ENCODE data around the gene RABGGTB. TPM values are rescaled to one million over a fixed set of nuclear protein-coding genes. Genes with fewer than 3 reads are reported as not detected.
"Not testable (repeated sequence)": the region's sequence is repeated elsewhere in the genome, so short reads cannot be mapped to it uniquely, and the experiment has no call there.

Gene RABGGTB
- total RNA-seq, 1 experiment from 2014 or later, result 117 TPM

DNA sequence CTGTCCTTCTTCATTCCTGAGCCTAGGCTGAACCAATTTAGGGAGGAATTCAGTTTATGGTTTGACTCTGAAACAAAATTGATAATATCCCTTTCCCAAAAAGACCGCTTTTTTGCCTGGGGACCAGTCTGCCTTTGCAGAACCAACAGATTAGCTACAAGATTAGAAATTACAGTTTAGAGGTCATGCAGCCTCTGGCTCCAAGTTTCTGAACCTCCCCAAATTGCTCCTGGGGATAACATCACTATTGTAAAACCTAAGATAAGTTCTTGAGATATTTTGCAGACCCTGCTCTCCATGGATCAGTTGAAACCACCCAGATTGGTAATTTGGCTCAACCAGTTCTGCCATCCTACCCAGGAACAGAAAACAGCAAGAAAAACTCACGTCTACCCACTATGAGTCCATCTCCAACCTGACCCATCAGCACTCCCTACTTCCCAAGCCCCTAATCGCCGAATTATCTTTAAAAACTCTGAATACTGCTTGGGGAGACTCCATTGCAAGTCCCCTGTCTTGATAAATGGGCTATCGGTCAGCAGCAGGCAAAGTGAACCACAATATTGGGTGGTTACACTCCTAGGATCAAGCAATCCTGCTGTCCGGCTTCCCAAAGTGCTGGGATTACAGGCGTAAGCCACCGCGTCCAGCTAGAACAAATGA lies 605 bp upstream of the RABGGTB start:
- H3K36me3 ChIP-seq (replicated peaks; ENCODE audit: control insufficient read depth, insufficient read depth, low read length), result peaks cover 14% of the 10 kb centered on the region
- peak overlapping the region; percentile 76 for H3K4me3 ChIP-seq (ENCODE audit: insufficient read depth, low read depth, low read length)
- H3K27me3 ChIP-seq (ENCODE audit: control insufficient read depth, insufficient read depth, low read length), result no peaks in the 10 kb centered on the region
- no peak for DNase-seq

DNA sequence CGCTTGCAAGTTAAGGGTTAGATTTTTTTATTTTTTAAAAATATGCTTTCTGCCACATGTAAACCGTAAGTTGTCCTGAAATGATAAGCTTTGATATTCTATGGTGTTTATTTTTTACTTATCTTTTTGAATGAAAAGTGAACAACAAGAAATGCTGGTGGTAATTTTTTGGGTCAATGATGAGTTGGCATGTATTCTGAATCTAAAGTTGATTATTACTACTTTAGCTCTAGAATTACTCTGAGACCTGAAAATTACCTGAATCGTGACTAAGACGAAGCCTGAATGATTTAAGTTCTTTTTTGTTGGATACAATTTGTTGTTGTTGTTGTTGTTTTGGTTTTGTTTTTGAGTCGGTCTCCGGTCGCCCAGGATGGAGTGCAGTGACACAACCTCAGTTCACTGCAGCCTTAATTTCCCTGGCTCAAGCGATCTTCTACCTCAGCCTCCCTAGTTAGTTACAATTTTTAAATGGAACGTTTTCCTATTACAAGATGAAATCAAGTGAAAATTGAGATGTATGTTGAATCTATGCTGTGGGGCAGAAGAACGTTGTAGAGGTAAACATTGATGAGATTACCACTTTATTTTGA lies 941 bp downstream of the RABGGTB start:
- peaks cover 26% of the 10 kb centered on the region for H3K36me3 ChIP-seq (replicated peaks; ENCODE audit: control insufficient read depth, insufficient read depth, low read length)
- no peaks in the 10 kb centered on the region for H3K27me3 ChIP-seq (ENCODE audit: control insufficient read depth, insufficient read depth, low read length)
- DNase-seq, result no peak
- H3K4me3 ChIP-seq (ENCODE audit: insufficient read depth, low read depth, low read length), result peak overlapping the region; percentile 76

GRCh38 chr1:75787524-75787923 lies 1.5 kb downstream of the RABGGTB start:
- no peak for DNase-seq
- Histone ChIP-seq H3K36me3 (replicated peaks; ENCODE audit: control insufficient read depth, insufficient read depth, low read length) (peaks cover 29% of the 10 kb centered on the region), H3K27me3 (ENCODE audit: control insufficient read depth, insufficient read depth, low read length) (no peaks in the 10 kb centered on the region), H3K4me3 (ENCODE audit: insufficient read depth, low read depth, low read length) (peak overlapping the region; percentile 76)

GRCh38 chr1:75789988-75790387 lies 3.9 kb downstream of the RABGGTB start:
- Histone ChIP-seq H3K4me3 (ENCODE audit: insufficient read depth, low read depth, low read length) (no peak overlapping the region; the same call in 1 of the 2 replicates), H3K36me3 (replicated peaks; ENCODE audit: control insufficient read depth, insufficient read depth, low read length) (peaks cover 45% of the 10 kb centered on the region), H3K27me3 (ENCODE audit: control insufficient read depth, insufficient read depth, low read length) (no peaks in the 10 kb centered on the region)
- DNase-seq, result no peak

DNA sequence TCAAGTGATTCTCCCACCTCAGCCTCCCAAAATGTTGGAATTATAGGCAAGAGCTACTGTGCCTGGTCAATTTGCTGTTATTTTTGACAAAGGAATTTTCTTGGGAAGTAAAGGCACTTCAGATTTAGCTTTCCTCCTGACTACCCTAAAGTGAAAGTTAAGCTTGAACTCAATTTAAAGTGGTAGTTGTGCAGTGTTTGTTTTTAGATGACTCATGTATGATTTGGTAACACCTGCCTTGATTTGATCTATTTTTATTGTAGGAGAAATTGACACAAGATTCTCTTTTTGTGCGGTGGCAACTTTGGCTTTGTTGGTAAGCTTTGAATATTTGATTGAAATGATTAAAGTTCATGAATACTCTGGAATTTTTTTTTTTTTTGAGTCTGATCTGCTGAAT lies 5.0 kb downstream of the RABGGTB start:
- DNase-seq, result no peak
- Histone ChIP-seq H3K36me3 (replicated peaks; ENCODE audit: control insufficient read depth, insufficient read depth, low read length) (peaks cover 53% of the 10 kb centered on the region), H3K4me3 (ENCODE audit: insufficient read depth, low read depth, low read length) (no peak overlapping the region), H3K27me3 (ENCODE audit: control insufficient read depth, insufficient read depth, low read length) (no peaks in the 10 kb centered on the region)

DNA sequence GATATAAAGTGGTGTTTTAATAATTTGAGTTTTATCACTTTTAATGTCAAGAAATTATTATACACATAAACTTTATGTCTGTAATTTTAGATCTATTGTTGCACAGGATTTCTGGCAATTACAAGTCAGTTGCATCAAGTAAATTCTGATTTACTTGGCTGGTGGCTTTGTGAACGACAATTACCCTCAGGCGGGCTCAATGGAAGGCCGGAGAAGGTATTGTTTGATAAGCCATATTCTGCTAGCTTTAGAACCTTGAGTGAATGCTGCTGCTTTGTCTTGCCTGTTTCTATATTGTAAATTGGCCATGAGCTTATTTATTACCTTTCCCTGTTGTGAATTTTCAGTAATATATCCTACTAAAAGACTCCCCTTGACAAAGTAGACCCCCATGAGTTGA lies 6.0 kb downstream of the RABGGTB start:
- no peak for DNase-seq
- H3K4me3 ChIP-seq (ENCODE audit: insufficient read depth, low read depth, low read length), result no peak overlapping the region
- H3K36me3 ChIP-seq (replicated peaks; ENCODE audit: control insufficient read depth, insufficient read depth, low read length), result peaks cover 54% of the 10 kb centered on the region
- H3K27me3 ChIP-seq (ENCODE audit: control insufficient read depth, insufficient read depth, low read length), result no peaks in the 10 kb centered on the region

- Histone ChIP-seq H3K27me3 (ENCODE audit: control insufficient read depth, insufficient read depth, low read length) (no peaks in the 10 kb centered on the region), H3K4me3 (ENCODE audit: insufficient read depth, low read depth, low read length) (no peak overlapping the region), H3K36me3 (replicated peaks; ENCODE audit: control insufficient read depth, insufficient read depth, low read length) (peaks cover 47% of the 10 kb centered on the region)
- no peak for DNase-seq
Measured at GRCh38 chr1:75794382-75794781, 8.3 kb downstream of the RABGGTB start.

GRCh38 chr1:75795703-75796193 lies 9.7 kb downstream of the RABGGTB start:
- Histone ChIP-seq H3K36me3 (replicated peaks; ENCODE audit: control insufficient read depth, insufficient read depth, low read length) (peaks cover 37% of the 10 kb centered on the region), H3K27me3 (ENCODE audit: control insufficient read depth, insufficient read depth, low read length) (no peaks in the 10 kb centered on the region), H3K4me3 (ENCODE audit: insufficient read depth, low read depth, low read length) (no peak overlapping the region)
- DNase-seq, result no peak

DNA sequence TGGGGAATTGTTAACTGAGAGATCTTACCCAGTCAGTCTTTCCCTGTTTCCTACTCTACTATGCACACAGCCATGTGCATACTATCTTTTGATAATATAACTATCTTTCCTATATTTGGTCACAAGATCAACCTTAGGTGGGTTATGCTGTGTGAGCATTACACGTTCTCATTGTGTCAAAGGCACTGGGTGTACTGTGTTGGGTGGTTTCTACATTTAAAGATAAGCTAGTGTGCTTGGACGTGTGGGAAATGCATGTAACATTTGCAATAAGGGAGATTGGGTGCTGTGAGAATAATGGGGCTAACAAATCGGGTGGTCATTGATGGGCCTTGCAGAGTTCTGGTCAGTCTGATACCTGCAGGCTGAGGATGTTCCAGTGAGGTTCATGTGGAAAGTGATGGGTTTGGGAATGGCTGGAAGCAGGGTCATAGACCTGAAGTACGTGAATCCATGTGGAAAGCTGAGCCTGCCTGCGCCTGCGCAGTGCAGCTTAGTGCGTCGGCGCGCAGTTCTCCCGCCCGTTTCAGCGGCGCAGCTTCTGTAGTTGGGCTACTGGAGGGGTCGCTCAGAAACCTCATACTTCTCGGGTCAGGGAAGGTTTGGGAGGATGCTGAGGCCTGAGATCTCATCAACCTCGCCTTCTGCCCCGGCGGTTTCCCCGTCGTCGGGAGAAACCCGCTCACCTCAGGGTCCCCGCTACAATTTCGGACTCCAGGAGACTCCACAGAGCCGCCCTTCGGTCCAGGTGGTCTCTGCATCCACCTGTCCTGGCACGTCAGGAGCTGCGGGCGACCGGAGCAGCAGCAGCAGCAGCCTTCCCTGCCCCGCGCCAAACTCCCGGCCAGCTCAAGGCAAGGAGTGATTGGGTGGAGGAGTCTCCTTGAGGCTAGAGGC lies 10.6 kb downstream of the RABGGTB start, which contains the start of gene MSH4:
MSH4 (plus strand) TSS at position 507 of the 897 bp plus-strand sequence; CDS start at position 611, 104 bp downstream.
- no peak within 1 kb of the TSS for H3K4me3 ChIP-seq (ENCODE audit: insufficient read depth, low read depth, low read length)
- peak; percentile 34 for DNase-seq

GRCh38 chr1:75797273-75797588 lies 11.2 kb downstream of the RABGGTB start:
- H3K36me3 ChIP-seq (replicated peaks; ENCODE audit: control insufficient read depth, insufficient read depth, low read length), result peaks cover 26% of the 10 kb centered on the region
- DNase-seq, result no peak
- H3K4me3 ChIP-seq (ENCODE audit: insufficient read depth, low read depth, low read length), result no peak overlapping the region
- no peaks in the 10 kb centered on the region for H3K27me3 ChIP-seq (ENCODE audit: control insufficient read depth, insufficient read depth, low read length)

More for the DNA sequence above, 10.6 kb downstream of the RABGGTB start, which contains the start of gene MSH4:
- H3K36me3 ChIP-seq (replicated peaks; ENCODE audit: control insufficient read depth, insufficient read depth, low read length), result peaks cover 31% of the 10 kb centered on the region
- no peaks in the 10 kb centered on the region for H3K27me3 ChIP-seq (ENCODE audit: control insufficient read depth, insufficient read depth, low read length)

DNA sequence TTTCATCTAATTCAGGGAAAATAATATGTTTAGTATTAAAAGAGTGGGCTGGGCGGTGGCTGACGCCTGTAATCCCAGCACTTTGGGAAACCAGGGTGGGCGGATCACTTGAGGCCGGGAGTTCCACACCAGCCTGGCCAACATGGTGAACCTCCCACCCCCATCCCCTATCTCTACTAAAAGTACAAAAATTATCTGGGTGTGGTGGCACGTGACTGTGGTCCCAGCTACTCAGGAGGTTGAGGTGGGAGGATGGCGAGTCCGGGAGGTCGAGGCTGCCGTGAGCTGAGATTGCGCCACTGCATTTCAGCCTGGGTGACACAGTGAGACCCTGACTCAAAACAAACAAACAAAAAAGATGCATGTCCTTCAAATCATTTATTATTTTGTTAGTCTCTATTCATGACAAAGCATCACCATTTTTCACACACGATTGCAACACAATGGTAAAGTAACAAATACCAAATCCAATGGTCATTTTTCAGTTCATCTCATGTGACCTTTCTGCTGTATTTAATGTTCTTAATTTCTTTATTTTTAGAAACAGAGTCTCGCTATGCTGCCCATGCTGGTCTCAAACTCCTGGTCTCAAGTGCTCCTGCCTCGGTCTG lies 11.7 kb downstream of the RABGGTB start:
- Histone ChIP-seq H3K36me3 (replicated peaks; ENCODE audit: control insufficient read depth, insufficient read depth, low read length) (peaks cover 23% of the 10 kb centered on the region), H3K27me3 (ENCODE audit: control insufficient read depth, insufficient read depth, low read length) (no peaks in the 10 kb centered on the region), H3K4me3 (ENCODE audit: insufficient read depth, low read depth, low read length) (no peak overlapping the region)
- DNase-seq, result no peak

GRCh38 chr1:75801480-75801879 lies 15.4 kb downstream of the RABGGTB start:
- H3K4me3 ChIP-seq (ENCODE audit: insufficient read depth, low read depth, low read length); H3K36me3 ChIP-seq (replicated peaks; ENCODE audit: control insufficient read depth, insufficient read depth, low read length); DNase-seq; H3K27me3 ChIP-seq (ENCODE audit: control insufficient read depth, insufficient read depth, low read length): not testable (repeated sequence)

DNA sequence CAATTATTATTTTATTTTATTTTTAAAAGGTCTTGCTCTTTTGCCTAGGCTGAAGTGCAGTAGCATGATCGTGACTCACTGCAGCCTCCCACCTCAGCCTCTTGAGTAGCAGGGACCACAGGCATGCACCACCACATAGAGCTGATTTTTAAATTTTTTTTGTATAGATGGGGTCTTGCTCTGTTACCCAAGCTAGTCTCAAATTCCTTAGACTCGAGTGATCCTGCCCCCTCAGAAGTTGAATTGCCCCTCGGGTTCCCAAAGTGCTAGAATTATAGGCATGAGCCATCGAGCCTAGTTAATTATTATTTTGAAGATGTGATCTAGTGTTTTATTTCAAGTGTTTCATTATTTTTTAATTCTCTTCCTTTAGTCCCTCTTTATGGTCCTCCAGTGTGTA lies 22.9 kb downstream of the RABGGTB start:
- Histone ChIP-seq H3K27me3 (ENCODE audit: control insufficient read depth, insufficient read depth, low read length) (no peaks in the 10 kb centered on the region), H3K36me3 (replicated peaks; ENCODE audit: control insufficient read depth, insufficient read depth, low read length) (no peaks in the 10 kb centered on the region), H3K4me3 (ENCODE audit: insufficient read depth, low read depth, low read length) (no peak overlapping the region)
- DNase-seq, result no peak

DNA sequence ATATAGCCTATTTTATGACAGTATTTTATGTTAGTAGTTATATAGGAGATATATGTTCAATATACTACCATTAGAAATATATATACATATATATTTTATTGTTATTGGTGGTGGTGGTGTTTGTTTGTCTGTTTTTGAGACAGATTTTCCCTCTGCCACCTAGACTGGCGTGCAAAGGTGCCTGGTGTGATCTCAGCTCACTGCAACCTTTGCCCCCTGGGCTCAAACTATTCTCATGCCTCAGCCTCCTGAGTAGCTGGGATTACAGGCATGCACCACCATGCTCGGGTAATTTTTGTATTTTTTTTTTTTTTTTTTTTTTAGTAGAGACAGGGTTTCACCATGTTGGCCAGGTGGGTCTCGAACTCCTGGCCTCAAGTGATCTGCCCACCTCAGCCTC lies 24.1 kb downstream of the RABGGTB start:
- not testable (repeated sequence) for H3K4me3 ChIP-seq (ENCODE audit: insufficient read depth, low read depth, low read length); H3K27me3 ChIP-seq (ENCODE audit: control insufficient read depth, insufficient read depth, low read length); DNase-seq; H3K36me3 ChIP-seq (replicated peaks; ENCODE audit: control insufficient read depth, insufficient read depth, low read length)

Measured in H7 (cell line).